Colonic mucosa (tissue), 4 donors: ENCODE results near the gene STC2. TPM values are rescaled to one million over a fixed set of nuclear protein-coding genes. Genes with fewer than 3 reads are reported as not detected.

Experiments
- DNase-seq: peaks from one replicate; pipeline ENCODE4 v3.0.0-alpha.2; 2020
- H3K27ac ChIP-seq: fragments of 200-600 bp; one replicate; pipeline ENCODE4 v1.8.0; 2021
- H3K27me3 ChIP-seq: fragments of 200-600 bp; one replicate; pipeline ENCODE4 v1.8.0; 2021
- H3K36me3 ChIP-seq: fragments of 200-600 bp; one replicate; pipeline ENCODE4 v1.8.0; 2021
- H3K4me1 ChIP-seq: fragments of 200-600 bp; one replicate; pipeline ENCODE4 v1.8.0; 2021; ENCODE audit warnings: mild to moderate bottlenecking
- H3K4me3 ChIP-seq: fragments of 200-600 bp; one replicate; pipeline ENCODE4 v1.8.0; 2021
- H3K9ac ChIP-seq, 2 donors: one replicate each; pipeline ENCODE4 v1.7.0; 2013; ENCODE audit warnings: control low read depth in 2 of 2, low read depth in 2 of 2, low read length in 2 of 2
- H3K9me3 ChIP-seq: fragments of 200-600 bp; one replicate; pipeline ENCODE4 v1.8.0; 2021
- intact Hi-C: fragments of 100-400 bp; cut with DNase I; formaldehyde crosslinking; loops from one replicate; pipeline ENCODE4 v1.14.1; 2022
- total RNA-seq, 2 donors: library from RNA; stranded (reverse); fragmentation: NEBNext Ultra II Directional in 1 of 2; extraction: Animal tissue kit (Norgen Biotek cat#: 25700) in 1 of 2; gene quantifications; one replicate each; pipeline ENCODE4 v1.2.1, GENCODE V29; 2021
- TF ChIP-seq, protein P1 (sequence below): fragments of 200-600 bp; IDR thresholded peaks from one replicate; pipeline ENCODE4 v1.8.0; 2022; ENCODE audit warnings: antibody characterized with exemption, mild to moderate bottlenecking
- donor health status: healthy.
- donor health status: DM: no; HTN: no; CAD: no.
- donor health status: DM: no; HTN: no; CAD: no.

STC2 gene
- total RNA-seq, 2 donors from 2014 or later: 1.8 to 2.5 TPM

DNA sequence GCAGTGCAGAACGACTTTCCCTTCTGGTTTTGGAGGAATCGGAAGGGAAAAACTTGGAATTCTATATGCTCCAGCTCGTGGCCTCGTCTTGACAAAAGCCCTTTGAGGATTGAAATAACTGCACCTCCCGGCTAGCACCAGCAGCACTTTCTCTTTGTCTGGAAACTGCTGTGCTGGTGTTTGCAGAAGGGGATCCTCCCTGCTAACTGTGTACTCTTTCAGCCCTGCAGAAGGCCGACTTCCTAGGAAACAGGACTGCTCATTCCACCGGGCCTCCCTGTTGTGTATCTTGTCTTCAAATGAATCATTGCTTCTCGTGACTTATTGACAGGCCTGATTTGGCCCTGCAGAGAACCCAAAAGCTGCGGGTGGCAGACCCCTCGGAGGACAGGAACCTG lies 23.6 kb downstream of the STC2 start:
- DNase-seq: no peak
- no peak overlapping the region for H3K4me3 ChIP-seq
- no peaks in the 10 kb centered on the region for H3K36me3 ChIP-seq
- no peaks in the 10 kb centered on the region for H3K27me3 ChIP-seq
- no peaks in the 10 kb centered on the region for H3K4me1 ChIP-seq
- TF ChIP-seq, protein P1, sequence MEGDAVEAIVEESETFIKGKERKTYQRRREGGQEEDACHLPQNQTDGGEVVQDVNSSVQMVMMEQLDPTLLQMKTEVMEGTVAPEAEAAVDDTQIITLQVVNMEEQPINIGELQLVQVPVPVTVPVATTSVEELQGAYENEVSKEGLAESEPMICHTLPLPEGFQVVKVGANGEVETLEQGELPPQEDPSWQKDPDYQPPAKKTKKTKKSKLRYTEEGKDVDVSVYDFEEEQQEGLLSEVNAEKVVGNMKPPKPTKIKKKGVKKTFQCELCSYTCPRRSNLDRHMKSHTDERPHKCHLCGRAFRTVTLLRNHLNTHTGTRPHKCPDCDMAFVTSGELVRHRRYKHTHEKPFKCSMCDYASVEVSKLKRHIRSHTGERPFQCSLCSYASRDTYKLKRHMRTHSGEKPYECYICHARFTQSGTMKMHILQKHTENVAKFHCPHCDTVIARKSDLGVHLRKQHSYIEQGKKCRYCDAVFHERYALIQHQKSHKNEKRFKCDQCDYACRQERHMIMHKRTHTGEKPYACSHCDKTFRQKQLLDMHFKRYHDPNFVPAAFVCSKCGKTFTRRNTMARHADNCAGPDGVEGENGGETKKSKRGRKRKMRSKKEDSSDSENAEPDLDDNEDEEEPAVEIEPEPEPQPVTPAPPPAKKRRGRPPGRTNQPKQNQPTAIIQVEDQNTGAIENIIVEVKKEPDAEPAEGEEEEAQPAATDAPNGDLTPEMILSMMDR: no peak
- no peaks in the 10 kb centered on the region for H3K9me3 ChIP-seq
- H3K9ac ChIP-seq: no peak overlapping the region
- H3K27ac ChIP-seq: no peak overlapping the region
- intact Hi-C loops: no loop called here

GRCh38 chr5:173303878-173304590 lies 24.2 kb downstream of the STC2 start:
- no peak overlapping the region for H3K9ac ChIP-seq
- H3K4me3 ChIP-seq: no peak overlapping the region
- TF ChIP-seq, protein P1: no peak
- H3K36me3 ChIP-seq: no peaks in the 10 kb centered on the region
- no peak for DNase-seq
- no peaks in the 10 kb centered on the region for H3K9me3 ChIP-seq
- no peaks in the 10 kb centered on the region for H3K27me3 ChIP-seq
- no peak overlapping the region for H3K27ac ChIP-seq
- intact Hi-C loops: no loop called here
- no peaks in the 10 kb centered on the region for H3K4me1 ChIP-seq

GRCh38 chr5:173302546-173303155 lies 25.6 kb downstream of the STC2 start:
- H3K4me3 ChIP-seq: no peak overlapping the region
- H3K9me3 ChIP-seq: no peaks in the 10 kb centered on the region
- no peak for DNase-seq
- H3K27ac ChIP-seq: no peak overlapping the region
- H3K4me1 ChIP-seq: no peaks in the 10 kb centered on the region
- no peaks in the 10 kb centered on the region for H3K36me3 ChIP-seq
- intact Hi-C loops: no loop called here
- TF ChIP-seq, protein P1: no peak
- no peaks in the 10 kb centered on the region for H3K27me3 ChIP-seq
- no peak overlapping the region for H3K9ac ChIP-seq

- intact Hi-C loops: no loop called here
- no peaks in the 10 kb centered on the region for H3K27me3 ChIP-seq
- DNase-seq: no peak
- no peaks in the 10 kb centered on the region for H3K9me3 ChIP-seq
- H3K36me3 ChIP-seq: no peaks in the 10 kb centered on the region
- no peaks in the 10 kb centered on the region for H3K4me1 ChIP-seq
- H3K27ac ChIP-seq: no peak overlapping the region
- TF ChIP-seq, protein P1: no peak
- H3K4me3 ChIP-seq: no peak overlapping the region
- H3K9ac ChIP-seq: no peak overlapping the region
Observed at GRCh38 chr5:173301695-173302545, 26.3 kb downstream of the STC2 start.

DNA sequence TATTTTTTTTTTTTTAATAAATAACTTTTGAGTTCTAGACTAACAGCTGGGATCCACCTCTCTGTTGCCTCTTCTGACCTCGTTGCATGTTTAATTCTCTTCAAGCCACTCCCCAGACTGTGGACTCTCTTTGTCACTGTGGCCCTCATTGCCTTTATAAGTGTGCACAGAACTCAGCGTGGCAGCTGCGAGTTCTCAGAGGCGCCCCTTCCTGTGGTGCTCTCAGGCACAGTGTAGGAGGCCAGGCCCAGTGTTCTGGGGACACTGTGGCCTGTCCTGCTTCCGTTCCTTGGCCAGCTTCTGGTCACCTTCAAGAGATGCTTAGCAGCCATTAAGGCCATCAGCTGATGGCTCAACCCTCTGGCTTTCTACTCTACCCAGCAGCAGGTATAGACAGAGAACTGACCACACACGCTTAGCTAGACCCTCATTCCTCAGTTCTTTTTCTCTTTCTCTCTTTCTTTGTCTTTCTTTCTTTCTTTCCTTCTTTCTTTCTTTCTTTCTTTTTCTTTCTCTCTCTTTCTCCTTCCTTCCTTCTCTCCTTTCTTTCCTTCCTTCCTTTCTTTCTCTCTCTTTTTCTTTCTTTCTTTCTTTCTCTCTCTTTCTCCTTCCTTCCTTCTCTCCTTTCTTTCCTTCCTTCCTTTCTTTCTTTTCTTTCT lies 27.7 kb downstream of the STC2 start:
- H3K27me3 ChIP-seq: no peaks in the 10 kb centered on the region
- H3K9ac ChIP-seq: no peak overlapping the region
- H3K36me3 ChIP-seq: no peaks in the 10 kb centered on the region
- no peak overlapping the region for H3K4me3 ChIP-seq
- H3K9me3 ChIP-seq: no peaks in the 10 kb centered on the region
- no peaks in the 10 kb centered on the region for H3K4me1 ChIP-seq
- TF ChIP-seq, protein P1: no peak
- no peak overlapping the region for H3K27ac ChIP-seq
- DNase-seq: no peak
- intact Hi-C loops: no loop called here
